ENCODE measurements around the gene HOXA7. TPM values are rescaled to one million over a fixed set of nuclear protein-coding genes. Genes with fewer than 3 reads are reported as not detected.
A peak's percentile ranks its signal among the peaks of the same experiment; 100 is the strongest.

Gene HOXA7
- polyA plus RNA-seq, 1 experiment = 4.4 TPM

GRCh38 chr7:27186668-27187474 lies 30.4 kb upstream of the HOXA7 start:
- peak; percentile 51 for DNase-seq (ENCODE audit: low read depth)
- H3K36me3 ChIP-seq (ENCODE audit: control insufficient read depth, insufficient read depth, low read length) = peaks cover 6% of the 10 kb centered on the region
- POLR2A ChIA-PET = interaction anchor here (0.6 to 1.7 kb wide), 6 partner anchors 8 to 579 kb away, joined by 3 to 11 read pairs (median 7); no protein-coding TSS in a partner anchor
- no peaks in the 10 kb centered on the region for H3K27me3 ChIP-seq (ENCODE audit: control insufficient read depth, insufficient read depth, low read length)
- TF ChIP-seq, protein P1, sequence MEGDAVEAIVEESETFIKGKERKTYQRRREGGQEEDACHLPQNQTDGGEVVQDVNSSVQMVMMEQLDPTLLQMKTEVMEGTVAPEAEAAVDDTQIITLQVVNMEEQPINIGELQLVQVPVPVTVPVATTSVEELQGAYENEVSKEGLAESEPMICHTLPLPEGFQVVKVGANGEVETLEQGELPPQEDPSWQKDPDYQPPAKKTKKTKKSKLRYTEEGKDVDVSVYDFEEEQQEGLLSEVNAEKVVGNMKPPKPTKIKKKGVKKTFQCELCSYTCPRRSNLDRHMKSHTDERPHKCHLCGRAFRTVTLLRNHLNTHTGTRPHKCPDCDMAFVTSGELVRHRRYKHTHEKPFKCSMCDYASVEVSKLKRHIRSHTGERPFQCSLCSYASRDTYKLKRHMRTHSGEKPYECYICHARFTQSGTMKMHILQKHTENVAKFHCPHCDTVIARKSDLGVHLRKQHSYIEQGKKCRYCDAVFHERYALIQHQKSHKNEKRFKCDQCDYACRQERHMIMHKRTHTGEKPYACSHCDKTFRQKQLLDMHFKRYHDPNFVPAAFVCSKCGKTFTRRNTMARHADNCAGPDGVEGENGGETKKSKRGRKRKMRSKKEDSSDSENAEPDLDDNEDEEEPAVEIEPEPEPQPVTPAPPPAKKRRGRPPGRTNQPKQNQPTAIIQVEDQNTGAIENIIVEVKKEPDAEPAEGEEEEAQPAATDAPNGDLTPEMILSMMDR (IDR thresholded peaks at IDR 0.05; ENCODE audit: insufficient read depth, low read depth, low read length) = no peak
- CTCF ChIA-PET = interaction anchor here (1.1 to 12.5 kb wide), 7 partner anchors 9 to 884 kb away, joined by 3 to 187 read pairs (median 6); partner anchors contain the start of genes HOXA10 and HOXA9
- H3K4me3 ChIP-seq (ENCODE audit: low read depth, low read length) = peak overlapping the region; percentile 88

DNA sequence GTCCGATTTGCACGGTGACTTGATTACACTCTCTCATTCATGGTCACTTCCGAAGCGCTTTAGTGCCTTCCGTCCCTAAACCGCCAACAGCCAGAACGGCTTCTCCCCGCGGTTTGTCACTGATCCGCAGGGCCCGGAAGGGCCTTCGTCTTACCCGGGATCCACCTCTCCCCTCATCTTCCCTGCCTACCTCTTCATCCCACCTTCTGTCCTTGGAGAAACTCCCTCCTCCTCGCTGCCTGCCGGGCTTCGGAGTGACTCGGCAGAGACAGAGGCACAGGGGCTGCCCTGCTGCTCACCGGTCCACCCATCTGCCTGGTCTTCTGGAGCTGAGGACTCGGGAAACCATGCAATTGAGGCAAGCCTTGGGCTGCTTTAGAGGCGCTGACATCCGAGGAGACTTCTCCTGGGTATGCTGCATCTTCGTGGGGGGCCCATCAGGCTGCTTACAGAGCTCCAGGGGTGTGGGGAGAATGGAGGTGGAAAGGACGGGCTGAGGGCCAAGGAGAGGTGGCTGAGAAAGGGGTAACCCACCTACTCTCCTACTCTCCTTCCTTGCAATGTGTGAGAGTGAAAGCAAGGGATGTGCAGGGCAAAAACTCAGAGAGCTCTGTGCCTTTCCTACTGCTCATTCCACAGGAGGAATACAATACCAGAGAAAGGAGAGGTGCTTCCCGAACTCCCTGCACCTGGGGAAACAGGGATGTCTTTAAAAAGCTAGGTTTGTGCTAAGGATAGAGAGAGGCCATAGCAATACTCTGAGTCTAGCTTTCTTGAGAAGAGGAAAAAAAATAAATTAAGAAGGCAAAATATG lies 29.6 kb upstream of the HOXA7 start:
- H3K36me3 ChIP-seq (ENCODE audit: control insufficient read depth, insufficient read depth, low read length) = peaks cover 6% of the 10 kb centered on the region
- ChIA-PET CTCF (interaction anchor here (0.6 to 12.5 kb wide), 6 partner anchors 10 to 999 kb away, joined by 3 to 187 read pairs (median 8); partner anchors contain the start of genes HOXA10 and HOXA9), POLR2A (interaction anchor here (0.9 to 1.4 kb wide), 4 partner anchors 9 to 492 kb away, joined by 3 to 11 read pairs (median 8); no protein-coding TSS in a partner anchor)
- H3K27me3 ChIP-seq (ENCODE audit: control insufficient read depth, insufficient read depth, low read length) = no peaks in the 10 kb centered on the region
- DNase-seq (ENCODE audit: low read depth) = no peak
- TF ChIP-seq, protein P1 (IDR thresholded peaks at IDR 0.05; ENCODE audit: insufficient read depth, low read depth, low read length) = no peak
- peak overlapping the region; percentile 88 for H3K4me3 ChIP-seq (ENCODE audit: low read depth, low read length)

- CTCF ChIA-PET = interaction anchor here (0.6 to 12.5 kb wide), 7 partner anchors 10 to 998 kb away, joined by 3 to 187 read pairs (median 10); partner anchors contain the start of genes HOXA10 and HOXA9
- peaks cover 6% of the 10 kb centered on the region for H3K36me3 ChIP-seq (ENCODE audit: control insufficient read depth, insufficient read depth, low read length)
- H3K4me3 ChIP-seq (ENCODE audit: low read depth, low read length) = peak within 1 kb of the TSS; percentile 88
- POLR2A ChIA-PET = interaction anchor here (0.6 to 1.1 kb wide), 10 partner anchors 8 to 736 kb away, joined by 3 to 7 read pairs (median 4); partner anchors contain the start of gene HOXA7
- peak; percentile 94 for DNase-seq (ENCODE audit: low read depth)
- no peaks in the 10 kb centered on the region for H3K27me3 ChIP-seq (ENCODE audit: control insufficient read depth, insufficient read depth, low read length)
- TF ChIP-seq, protein P1 (IDR thresholded peaks at IDR 0.05; ENCODE audit: insufficient read depth, low read depth, low read length) = no peak
These were observed 28.8 kb upstream of the HOXA7 start, which contains the start of gene HOXA11 for GRCh38 chr7:27185013-27185853. TSS of gene HOXA11 (minus strand) at chr7:27185232. CDS start at chr7:27185144, 88 bp downstream.

- TF ChIP-seq, protein P1 (IDR thresholded peaks at IDR 0.05; ENCODE audit: insufficient read depth, low read depth, low read length) = no peak
- H3K4me3 ChIP-seq (ENCODE audit: low read depth, low read length) = peak overlapping the region; percentile 88
- H3K27me3 ChIP-seq (ENCODE audit: control insufficient read depth, insufficient read depth, low read length) = no peaks in the 10 kb centered on the region
- CTCF ChIA-PET = interaction anchor here (0.6 to 12.5 kb wide), 6 partner anchors 9 to 910 kb away, joined by 3 to 187 read pairs (median 8); partner anchors contain the start of genes HOXA10 and HOXA9
- no peak for DNase-seq (ENCODE audit: low read depth)
- POLR2A ChIA-PET = interaction anchor here (0.6 to 1.1 kb wide), 9 partner anchors 8 to 603 kb away, joined by 3 to 7 read pairs (median 4); partner anchors contain the start of gene HOXA7
- H3K36me3 ChIP-seq (ENCODE audit: control insufficient read depth, insufficient read depth, low read length) = peaks cover 6% of the 10 kb centered on the region
These were observed 28.0 kb upstream of the HOXA7 start for GRCh38 chr7:27184337-27185012.
